GM19035 (cell line): ENCODE data around the gene HIRIP3.
"Not testable (repeated sequence)": the region's sequence is repeated elsewhere in the genome, so short reads cannot be mapped to it uniquely, and the experiment has no call there.

ENCODE experiments used
- ATAC-seq: cut with Tn5 transposase; IDR thresholded peaks from one replicate; pipeline ENCODE4 v1.9.1; 2021; ENCODE audit not compliant: unreplicated experiment

The HIRIP3 gene, protein sequence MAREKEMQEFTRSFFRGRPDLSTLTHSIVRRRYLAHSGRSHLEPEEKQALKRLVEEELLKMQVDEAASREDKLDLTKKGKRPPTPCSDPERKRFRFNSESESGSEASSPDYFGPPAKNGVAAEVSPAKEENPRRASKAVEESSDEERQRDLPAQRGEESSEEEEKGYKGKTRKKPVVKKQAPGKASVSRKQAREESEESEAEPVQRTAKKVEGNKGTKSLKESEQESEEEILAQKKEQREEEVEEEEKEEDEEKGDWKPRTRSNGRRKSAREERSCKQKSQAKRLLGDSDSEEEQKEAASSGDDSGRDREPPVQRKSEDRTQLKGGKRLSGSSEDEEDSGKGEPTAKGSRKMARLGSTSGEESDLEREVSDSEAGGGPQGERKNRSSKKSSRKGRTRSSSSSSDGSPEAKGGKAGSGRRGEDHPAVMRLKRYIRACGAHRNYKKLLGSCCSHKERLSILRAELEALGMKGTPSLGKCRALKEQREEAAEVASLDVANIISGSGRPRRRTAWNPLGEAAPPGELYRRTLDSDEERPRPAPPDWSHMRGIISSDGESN

GRCh38 chr16:29995324-29995910 lies at the start of gene HIRIP3:
Gene HIRIP3, minus strand, starts transcription at chr16:29995617. Its CDS starts 12 bp downstream, at chr16:29995605.
- peak; percentile 52 for ATAC-seq

DNA sequence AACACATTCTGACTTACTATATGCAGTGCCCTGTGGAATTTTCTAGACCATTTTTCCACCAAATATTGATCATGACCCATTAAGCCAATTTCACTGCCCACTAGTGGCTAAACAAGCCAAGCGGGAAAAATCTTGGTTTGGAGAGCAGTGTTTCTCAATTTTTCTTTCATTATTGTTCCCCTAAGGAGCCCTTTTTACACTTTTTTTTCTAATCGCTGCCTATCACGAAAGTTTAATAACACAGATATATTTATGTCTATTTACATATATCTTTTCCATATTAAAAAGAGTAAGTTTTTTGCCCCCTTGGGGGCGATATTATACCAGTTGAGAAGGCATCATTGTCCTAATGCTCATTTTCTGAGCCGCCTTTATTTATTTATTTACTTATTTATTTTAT lies 46.4 kb upstream of the HIRIP3 start:
- ATAC-seq: no peak

DNA sequence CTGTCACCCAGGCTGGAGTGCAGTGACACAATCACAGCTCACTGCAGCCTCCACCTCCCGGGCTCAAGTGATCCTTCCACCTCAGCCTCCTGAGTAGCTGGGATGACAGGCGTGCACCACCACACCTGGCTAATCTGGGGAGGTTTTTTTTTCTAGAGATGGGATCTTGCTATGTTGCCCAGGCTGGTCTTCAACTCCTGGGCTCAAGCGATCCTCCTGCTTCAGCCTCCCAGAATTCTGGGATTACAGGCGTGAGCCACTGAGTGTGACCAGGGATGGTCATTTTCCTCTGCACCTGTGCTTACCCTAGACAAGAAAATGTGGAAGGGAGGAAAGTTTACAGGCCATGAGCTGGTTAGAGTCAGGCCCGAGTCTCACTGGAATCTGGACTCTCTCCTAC lies 45.3 kb upstream of the HIRIP3 start:
- ATAC-seq: not testable (repeated sequence)

DNA sequence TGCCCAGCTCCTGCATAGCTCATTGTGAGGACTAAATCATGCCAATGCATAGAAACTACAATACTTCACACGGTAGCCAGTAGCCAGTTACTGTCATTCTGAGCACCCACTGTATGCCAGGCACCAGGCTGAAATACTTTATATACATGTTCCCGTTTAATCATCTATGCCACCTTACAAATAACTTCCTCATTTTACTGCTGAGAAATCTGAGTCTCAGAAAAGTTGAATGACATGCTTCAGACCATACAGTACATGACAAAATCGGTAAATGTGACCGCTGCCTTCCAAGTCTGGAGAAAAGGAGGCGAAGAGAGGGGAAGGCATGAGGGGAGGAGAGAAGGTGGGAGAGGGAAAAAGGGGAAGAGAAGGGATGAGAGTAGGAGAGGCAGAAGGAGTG lies 44.8 kb upstream of the HIRIP3 start:
- no peak for ATAC-seq

GRCh38 chr16:30033270-30033669 lies 37.9 kb upstream of the HIRIP3 start:
- no peak for ATAC-seq

- ATAC-seq: no peak
Observed at GRCh38 chr16:30032083-30032819, 36.8 kb upstream of the HIRIP3 start.

DNA sequence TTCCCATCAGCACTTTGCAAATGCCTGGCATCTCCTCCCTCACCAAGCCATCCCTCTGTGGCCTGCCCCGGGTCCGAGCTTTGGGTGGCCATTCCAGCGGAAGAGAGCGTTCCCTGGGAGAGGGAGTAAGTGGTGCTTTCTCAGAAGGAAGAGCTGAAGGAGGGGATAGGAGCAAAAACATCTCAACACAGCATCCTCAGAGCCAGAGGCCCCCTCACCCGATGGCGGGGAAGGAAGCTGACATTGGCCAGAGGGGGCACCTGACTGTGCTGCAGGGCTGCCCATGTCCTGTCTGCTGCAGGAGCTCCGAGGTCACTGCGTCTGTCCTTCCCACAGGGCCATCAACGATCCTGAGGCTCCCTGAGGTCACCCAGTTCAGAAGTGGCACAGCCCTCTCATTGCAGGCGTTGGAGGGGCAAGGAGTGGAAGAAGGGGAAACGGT lies 36.1 kb upstream of the HIRIP3 start:
- ATAC-seq: no peak

GRCh38 chr16:30030841-30031413 lies 35.5 kb upstream of the HIRIP3 start, which contains the start of gene TLCD3B:
Gene TLCD3B, minus strand, starts transcription at chr16:30031271. Its CDS starts 744 bp downstream, at chr16:30030527.
- no peak for ATAC-seq

GRCh38 chr16:30030011-30030685 lies 34.7 kb upstream of the HIRIP3 start:
- no peak for ATAC-seq

DNA sequence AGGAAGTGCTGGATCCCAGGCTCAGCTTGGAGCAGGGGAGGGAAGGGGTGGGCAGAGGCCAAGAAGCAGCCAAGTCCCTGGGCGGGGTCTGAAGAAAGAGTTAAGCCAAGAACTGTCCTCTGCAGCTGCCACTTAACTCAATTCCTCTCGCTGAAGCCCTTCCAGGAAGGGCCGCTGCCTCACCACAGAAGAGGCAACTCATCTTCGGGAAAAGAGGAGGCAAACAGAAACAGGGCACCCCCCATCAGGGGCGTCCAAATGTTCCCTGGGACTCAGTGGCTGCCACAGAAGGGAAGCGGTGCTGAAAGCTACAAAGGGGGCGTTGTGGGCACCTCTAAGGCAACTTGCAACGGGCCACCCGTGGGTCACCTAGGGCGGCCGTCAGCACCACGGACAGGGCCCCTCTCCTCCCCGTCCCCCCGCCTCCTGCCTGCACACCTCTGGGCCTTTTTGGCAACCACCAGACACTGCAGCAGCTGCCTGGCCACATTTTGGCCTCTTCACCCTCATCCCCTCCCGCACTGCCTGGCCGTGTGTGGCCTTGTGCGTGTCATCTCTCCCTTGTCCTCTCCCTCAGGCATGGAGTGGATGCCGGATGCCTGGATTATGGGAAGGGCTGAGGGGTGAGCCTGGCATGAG lies 33.1 kb upstream of the HIRIP3 start:
- no peak for ATAC-seq

DNA sequence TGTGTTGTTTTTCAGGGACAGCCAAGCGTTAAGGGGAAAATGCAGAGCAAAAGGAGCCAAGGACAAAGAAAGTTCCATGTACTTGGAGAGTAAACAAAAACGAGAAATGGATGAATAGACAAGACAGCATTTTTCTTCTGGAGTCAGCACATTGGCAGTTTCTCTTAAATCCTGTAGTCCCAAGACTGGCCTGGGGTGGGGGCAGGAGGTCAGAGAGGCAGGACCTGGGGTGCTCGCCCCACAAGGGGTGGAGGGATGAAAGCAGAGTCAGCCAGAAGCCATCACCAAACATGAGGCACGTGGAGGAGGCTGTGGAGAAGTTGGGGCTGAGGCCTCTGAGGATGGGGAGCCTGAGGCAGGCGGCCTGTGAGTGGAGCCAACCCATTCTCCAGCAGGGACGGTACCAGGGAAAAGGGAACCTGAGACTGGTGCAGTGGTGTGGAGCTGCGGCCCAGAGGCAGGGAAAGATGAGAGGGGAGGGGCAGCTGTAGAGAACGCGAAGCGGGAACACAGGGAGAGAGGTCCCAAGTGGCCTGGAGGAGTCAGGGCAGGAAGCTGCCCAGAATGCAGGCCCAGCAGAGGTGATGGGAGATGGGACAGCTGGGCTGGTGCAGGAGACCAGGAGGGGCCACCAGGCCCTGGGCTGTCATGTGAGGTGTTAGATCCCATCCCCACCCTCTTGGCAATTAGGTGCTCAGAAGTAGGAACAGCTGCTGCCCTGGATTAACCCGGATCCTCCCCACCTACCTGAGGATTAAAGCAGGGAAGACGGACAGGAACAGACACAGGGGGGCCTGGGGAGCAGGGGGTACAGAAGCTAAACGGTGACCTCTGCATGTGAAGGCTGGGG lies 32.4 kb upstream of the HIRIP3 start:
- no peak for ATAC-seq

DNA sequence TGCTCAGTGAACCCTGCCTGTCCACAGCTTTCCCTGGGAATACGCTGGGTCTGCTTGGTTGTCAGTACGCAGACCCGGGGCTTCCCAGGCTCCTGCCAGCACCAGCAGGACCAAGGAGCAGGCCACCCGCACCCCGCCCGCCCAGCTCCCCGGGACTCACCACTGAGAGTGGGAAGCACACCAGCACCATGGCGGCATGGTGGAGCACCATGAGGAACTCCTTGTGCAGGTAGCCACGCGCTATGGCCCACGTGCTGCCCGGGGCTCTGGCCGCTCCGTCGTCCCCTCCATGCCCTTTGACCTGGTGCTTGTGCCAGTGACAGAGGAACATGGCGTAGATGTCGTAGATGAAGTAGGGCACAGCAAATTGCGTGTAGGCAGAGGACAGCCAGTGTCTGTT lies 31.0 kb upstream of the HIRIP3 start:
- ATAC-seq: no peak

- no peak for ATAC-seq
Observed at GRCh38 chr16:30025574-30025973, 30.2 kb upstream of the HIRIP3 start.

DNA sequence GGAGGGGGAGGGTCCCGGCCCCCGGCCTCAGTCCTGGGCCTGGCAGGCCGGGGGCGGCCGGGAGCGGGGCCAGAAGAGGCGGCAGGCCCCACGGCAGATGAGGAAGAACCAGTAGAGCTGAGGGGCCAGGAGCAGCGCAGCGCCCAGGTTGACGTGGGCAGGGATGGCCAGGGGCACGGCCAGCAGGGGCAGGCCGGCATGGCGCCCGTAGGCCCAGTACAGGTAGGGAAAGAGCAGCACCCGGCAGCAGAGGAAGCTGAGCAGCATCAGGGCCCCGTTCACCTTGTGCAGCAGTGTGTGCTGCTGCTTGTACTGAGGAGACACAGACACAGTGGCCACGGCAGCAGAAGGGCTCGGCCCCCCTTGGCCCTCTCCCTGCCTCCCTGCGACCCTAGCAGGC lies 29.7 kb upstream of the HIRIP3 start:
- no peak for ATAC-seq

- ATAC-seq: no peak
Observed at GRCh38 chr16:30024451-30024850, 29.0 kb upstream of the HIRIP3 start.

DNA sequence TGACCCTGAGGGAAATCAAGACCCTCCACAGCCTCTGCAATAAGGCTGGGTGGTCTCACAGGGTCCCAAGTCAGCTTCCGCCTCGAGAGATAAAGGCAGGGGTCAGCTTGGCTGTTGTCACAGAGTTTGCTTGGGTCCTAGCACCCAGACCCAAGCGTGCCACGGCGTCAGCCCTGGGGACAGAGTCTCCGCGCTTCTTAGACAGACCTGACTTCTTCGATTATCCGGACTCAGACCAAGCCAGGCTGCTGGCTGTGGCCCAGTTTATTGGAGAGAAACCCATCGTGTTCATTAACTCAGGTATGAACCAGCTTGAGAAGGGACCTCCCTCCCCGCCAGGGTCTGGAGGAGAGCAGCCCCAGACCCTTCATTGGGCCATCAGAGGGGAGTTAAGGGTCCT lies 28.2 kb upstream of the HIRIP3 start:
- no peak for ATAC-seq

DNA sequence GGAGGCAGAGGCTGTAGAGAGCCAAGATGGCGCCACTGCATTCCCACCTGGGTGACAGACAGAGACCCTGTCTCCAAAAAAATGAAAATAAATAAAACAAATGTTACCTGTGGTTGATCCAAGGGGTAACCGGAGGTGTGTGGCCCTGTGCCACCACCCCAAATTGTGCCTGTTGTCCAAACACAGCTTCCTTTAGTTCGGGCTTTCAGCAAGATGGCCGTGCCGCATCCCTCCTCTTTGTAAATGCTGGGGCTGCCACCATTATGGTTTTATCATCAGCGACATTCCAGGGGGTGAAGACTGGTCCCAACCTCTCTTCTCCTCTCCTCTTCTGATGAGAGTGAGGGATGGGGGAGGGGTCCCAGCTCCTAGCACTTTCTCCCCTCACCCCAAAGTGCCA lies 27.5 kb upstream of the HIRIP3 start, which contains the start of gene C16orf92:
C16orf92 (plus strand) TSS at position 312 of the 400 bp plus-strand sequence. CDS start 143 bp downstream, outside the sequence.
- ATAC-seq: no peak

DNA sequence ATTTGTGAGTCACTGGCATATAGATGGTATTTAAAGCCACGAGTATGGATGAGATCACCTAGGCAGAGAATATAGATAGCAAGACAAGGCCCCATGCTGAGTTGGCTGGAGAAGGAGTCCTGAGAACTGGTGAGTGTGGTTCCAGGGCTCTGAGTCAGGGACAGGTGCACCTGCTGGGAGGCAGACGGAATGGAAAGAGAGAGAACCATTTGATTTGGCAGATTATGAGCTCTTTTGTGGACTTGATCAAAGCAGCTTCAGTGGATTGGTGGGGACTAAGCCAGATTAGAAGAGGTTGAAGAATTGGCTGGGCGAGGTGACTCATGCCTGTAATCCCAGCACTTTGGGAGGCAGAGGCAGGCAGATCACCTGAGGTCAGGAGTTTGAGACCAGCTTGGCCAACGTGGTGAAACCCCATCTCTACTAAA lies 23.3 kb upstream of the HIRIP3 start:
- ATAC-seq: no peak

- not testable (repeated sequence) for ATAC-seq
Observed at GRCh38 chr16:30017937-30018336, 22.5 kb upstream of the HIRIP3 start.
